GM10266 (cell line): ENCODE measurements around the gene NDUFB10.
"Not testable (repeated sequence)": the region's sequence is repeated elsewhere in the genome, so short reads cannot be mapped to it uniquely, and the experiment has no call there.

Experiments used
- DNase-seq: peaks from one replicate; pipeline ENCODE4 v3.0.0; 2012; ENCODE audit errors: extremely low spot score
- CTCF ChIP-seq: IDR thresholded peaks from 2 replicates; pipeline ENCODE4 v1.5.1; 2012; ENCODE audit warnings: mild to moderate bottlenecking, low read depth; ENCODE audit not compliant: control insufficient read depth, insufficient read depth; ENCODE audit errors: missing control alignments

Gene NDUFB10

GRCh38 chr16:1950559-1950958 lies 8.8 kb upstream of the NDUFB10 start:
- no peak for TF ChIP-seq CTCF
- DNase-seq: no peak

GRCh38 chr16:1953734-1954133 lies 5.6 kb upstream of the NDUFB10 start:
- no peak for DNase-seq
- no peak for TF ChIP-seq CTCF

DNA sequence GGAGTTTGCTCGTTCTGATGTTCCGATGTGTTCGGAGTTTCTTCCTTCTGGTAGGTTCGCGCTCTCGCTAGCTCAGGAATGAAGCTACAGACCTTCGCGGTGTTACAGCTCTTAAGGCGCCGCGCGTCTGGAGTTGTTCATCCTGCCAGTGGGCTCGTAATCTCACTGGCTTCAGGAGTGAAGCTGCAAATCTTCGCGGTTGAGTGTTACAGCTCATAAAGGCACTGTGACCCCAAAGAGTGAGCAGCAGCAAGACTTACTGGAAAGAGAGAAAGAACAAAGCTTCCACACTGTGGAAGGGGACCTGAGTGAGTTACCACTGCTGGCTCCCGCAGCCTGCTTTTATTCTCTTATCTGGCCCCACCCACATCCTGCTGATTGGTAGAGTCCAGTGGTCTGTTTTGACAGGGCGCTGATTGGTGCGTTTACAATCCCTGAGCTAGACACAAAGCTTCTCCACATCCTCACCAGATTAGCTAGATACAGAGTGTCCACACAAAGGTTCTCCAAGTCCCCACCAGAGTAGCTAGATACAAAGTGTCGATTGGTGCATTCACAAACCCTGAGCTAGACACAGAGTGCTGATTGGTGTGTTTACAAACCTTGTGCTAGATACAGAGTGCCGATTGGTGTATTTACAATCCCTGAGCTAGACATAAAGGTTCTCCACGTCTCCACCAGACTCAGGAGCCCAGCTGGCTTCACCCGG lies 1.8 kb upstream of the NDUFB10 start:
- DNase-seq: not testable (repeated sequence)

DNA sequence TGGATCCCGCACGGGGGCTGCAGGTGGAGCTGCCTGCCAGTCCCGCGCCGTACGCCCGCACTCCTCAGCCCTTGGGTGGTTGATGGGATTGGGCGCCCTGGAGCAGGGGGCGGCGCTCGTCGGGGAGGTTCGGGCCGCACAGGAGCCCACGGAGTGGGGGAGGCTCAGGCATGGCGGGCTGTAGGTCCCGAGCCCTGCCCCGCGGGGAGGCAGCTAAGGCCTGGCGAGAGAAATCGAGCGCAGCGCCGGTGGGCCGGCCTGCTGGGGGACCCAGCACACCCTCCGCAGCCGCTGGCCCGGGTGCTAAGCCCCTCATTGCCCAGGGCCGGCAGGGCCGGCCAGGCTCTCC lies 1.2 kb upstream of the NDUFB10 start:
- DNase-seq: not testable (repeated sequence)

DNA sequence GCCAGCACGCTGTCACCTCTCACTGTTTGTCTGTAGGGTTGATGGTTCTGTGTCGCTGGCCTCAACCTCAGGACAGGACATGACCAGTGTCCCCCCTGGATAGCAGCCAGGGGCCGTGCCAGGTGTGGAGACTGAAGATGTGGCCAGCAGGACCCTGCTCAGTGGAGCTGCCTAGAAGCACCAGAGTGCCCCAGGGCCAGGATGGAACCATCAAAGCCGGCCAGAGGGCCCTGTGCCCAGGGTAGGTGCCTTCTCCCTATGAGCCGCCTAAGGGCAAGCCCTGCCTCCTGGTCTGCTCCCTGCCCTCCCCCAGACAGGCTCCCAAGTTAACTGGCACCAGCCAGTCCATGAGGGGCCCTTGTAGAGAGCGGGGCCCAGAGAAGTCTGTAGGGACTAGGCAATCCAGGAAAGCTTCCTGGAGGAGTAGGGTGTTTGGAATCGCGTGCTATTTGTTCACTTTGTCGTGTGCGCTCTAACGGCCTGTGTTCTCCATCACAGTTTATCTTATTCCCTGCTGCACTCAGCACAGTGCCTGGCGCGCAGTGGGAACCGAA lies 546 bp upstream of the NDUFB10 start:
- no peak for TF ChIP-seq CTCF
- no peak for DNase-seq

- no peak for DNase-seq
- TF ChIP-seq CTCF: no peak
These were observed 1.6 kb downstream of the NDUFB10 start for GRCh38 chr16:1960665-1961630.

GRCh38 chr16:1961651-1962067 lies 2.3 kb downstream of the NDUFB10 start:
- no peak for TF ChIP-seq CTCF
- DNase-seq: no peak

GRCh38 chr16:1962161-1963153 lies 3.1 kb downstream of the NDUFB10 start:
- not testable (repeated sequence) for DNase-seq
